Thyroid gland (tissue), 4 donors: ENCODE results near the gene RELL1.

Experiments
- POLR2A ChIP-seq, 2 donors: fragments of 450-650 bp; IDR thresholded peaks; one replicate each; pipeline ENCODE4 v1.6.1; 2017; ENCODE audit warnings: antibody characterized with exemption in 2 of 2, mild to moderate bottlenecking in 2 of 2, moderate library complexity in 1 of 2
- TF ChIP-seq, protein P1 (sequence below), 6 experiments: fragments of 200-600 bp in 3 of 6; fragments of 450-650 bp in 3 of 6; sonication (generic) in 3 of 6; IDR thresholded peaks; one replicate each; pipeline ENCODE4 v1.5.1; 2016 to 2019; ENCODE audit warnings: antibody characterized with exemption in 6 of 6, mild to moderate bottlenecking in 2 of 6, inconsistent platforms in 1 of 6, moderate library complexity in 1 of 6

DNA sequence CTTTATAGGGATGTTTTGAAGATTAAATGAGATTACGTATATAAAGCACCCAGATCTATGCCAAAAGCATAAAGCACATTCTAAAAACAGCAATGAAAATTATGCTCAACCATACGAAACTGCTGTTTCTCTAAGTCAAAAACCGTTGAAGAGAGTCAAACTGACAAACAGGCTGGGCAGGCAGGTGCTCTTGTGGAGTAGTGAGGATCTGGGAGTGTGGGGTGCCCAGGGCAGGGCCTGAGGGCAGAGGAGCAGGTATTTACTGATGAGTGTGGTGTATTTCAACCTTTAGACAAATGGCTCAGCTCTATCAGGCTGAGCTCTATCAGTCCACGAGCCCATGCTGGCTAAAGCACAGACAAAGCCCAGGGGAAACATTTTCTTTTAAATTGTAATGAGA lies 40.4 kb downstream of the RELL1 start:
- TF ChIP-seq, protein P1, sequence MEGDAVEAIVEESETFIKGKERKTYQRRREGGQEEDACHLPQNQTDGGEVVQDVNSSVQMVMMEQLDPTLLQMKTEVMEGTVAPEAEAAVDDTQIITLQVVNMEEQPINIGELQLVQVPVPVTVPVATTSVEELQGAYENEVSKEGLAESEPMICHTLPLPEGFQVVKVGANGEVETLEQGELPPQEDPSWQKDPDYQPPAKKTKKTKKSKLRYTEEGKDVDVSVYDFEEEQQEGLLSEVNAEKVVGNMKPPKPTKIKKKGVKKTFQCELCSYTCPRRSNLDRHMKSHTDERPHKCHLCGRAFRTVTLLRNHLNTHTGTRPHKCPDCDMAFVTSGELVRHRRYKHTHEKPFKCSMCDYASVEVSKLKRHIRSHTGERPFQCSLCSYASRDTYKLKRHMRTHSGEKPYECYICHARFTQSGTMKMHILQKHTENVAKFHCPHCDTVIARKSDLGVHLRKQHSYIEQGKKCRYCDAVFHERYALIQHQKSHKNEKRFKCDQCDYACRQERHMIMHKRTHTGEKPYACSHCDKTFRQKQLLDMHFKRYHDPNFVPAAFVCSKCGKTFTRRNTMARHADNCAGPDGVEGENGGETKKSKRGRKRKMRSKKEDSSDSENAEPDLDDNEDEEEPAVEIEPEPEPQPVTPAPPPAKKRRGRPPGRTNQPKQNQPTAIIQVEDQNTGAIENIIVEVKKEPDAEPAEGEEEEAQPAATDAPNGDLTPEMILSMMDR (IDR thresholded peaks at IDR 0.05) = no peak
- no peak for TF ChIP-seq POLR2A (IDR thresholded peaks at IDR 0.05)
